Lower leg skin (tissue), 4 donors: Measurements from ENCODE around the gene LHFPL2. TPM values are rescaled to one million over a fixed set of nuclear protein-coding genes. Genes with fewer than 3 reads are reported as not detected.
"Not testable (repeated sequence)": the region's sequence is repeated elsewhere in the genome, so short reads cannot be mapped to it uniquely, and the experiment has no call there.

Source experiments
- DNase-seq, 2 donors: peaks; one replicate each; pipeline ENCODE4 v3.0.0-alpha.2; 2019; ENCODE audit warnings: low spot score in 2 of 2
- H3K4me3 ChIP-seq: fragments of 200-600 bp; sonication (generic); 2 replicates; pipeline ENCODE4 v1.5.1; 2017; ENCODE audit warnings: mild to moderate bottlenecking, low read depth; ENCODE audit not compliant: poor library complexity, severe bottlenecking
- POLR2A ChIP-seq, 2 donors: fragments of 450-650 bp; IDR thresholded peaks; one replicate each; pipeline ENCODE4 v1.6.1; 2016 to 2017; ENCODE audit warnings: antibody characterized with exemption in 2 of 2, mild to moderate bottlenecking in 1 of 2, moderate library complexity in 1 of 2
- WGBS, 2 donors: methylation state at CpG; one replicate each; pipeline ENCODE4 v1.1.5; 2018; 5-methylcytosine and 5-hydroxymethylcytosine counted together
- intact Hi-C: fragments of 100-400 bp; cut with DNase I; formaldehyde crosslinking; loops from one replicate; pipeline ENCODE4 v1.15.0; 2023; ENCODE audit warnings: low total_unique reads
- total RNA-seq, 4 donors: library from RNA; depleted of rRNA; stranded (reverse); fragments of >200 nt; gene quantifications; one replicate each; pipeline ENCODE4 v1.1.0, GENCODE V29; 2016
- TF ChIP-seq, protein P1 (sequence below), 3 donors: fragments of 450-650 bp; IDR thresholded peaks; one replicate each; pipeline ENCODE4 v1.5.1; 2016; ENCODE audit warnings: antibody characterized with exemption in 3 of 3, mild to moderate bottlenecking in 3 of 3, moderate library complexity in 2 of 3

The LHFPL2 gene
- total RNA-seq, 4 donors from 2014 or later = 7.3 to 11.1 (median 9.6) TPM

- 72 to 74% methylated on average over 6 of the region's 6 CpGs for WGBS, 2 donors
- H3K4me3 ChIP-seq = no peak overlapping the region
- no peak for TF ChIP-seq POLR2A (IDR thresholded peaks at IDR 0.05)
- TF ChIP-seq, protein P1, sequence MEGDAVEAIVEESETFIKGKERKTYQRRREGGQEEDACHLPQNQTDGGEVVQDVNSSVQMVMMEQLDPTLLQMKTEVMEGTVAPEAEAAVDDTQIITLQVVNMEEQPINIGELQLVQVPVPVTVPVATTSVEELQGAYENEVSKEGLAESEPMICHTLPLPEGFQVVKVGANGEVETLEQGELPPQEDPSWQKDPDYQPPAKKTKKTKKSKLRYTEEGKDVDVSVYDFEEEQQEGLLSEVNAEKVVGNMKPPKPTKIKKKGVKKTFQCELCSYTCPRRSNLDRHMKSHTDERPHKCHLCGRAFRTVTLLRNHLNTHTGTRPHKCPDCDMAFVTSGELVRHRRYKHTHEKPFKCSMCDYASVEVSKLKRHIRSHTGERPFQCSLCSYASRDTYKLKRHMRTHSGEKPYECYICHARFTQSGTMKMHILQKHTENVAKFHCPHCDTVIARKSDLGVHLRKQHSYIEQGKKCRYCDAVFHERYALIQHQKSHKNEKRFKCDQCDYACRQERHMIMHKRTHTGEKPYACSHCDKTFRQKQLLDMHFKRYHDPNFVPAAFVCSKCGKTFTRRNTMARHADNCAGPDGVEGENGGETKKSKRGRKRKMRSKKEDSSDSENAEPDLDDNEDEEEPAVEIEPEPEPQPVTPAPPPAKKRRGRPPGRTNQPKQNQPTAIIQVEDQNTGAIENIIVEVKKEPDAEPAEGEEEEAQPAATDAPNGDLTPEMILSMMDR (IDR thresholded peaks at IDR 0.05) = no peak
- intact Hi-C loops = no loop called here
- no peak for DNase-seq
Observed at GRCh38 chr5:78675956-78676730, 27.6 kb upstream of the LHFPL2 start.

GRCh38 chr5:78673827-78674226 lies 25.3 kb upstream of the LHFPL2 start:
- DNase-seq, H3K4me3 ChIP-seq, intact Hi-C loops: not testable (repeated sequence)

DNA sequence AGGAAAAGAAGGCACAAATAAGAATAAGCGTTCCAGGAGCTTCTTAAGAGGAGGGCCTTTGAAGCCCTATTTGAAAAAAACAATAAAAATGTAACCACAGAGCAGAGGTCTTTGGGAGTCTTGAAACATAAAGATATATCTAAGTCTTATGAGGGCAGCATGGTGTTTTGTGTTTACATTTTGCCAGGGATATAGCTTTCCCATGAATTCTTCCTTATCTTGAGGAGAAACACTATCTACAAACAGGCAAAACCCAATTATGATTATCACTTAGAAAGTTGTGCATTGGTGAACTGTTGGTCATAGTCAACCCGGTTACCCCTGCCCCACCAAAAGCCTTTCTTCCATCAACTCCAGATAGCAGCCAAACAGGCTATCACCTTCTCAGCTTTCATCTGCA lies 23.6 kb upstream of the LHFPL2 start:
- intact Hi-C loops = no loop called here
- no peak for DNase-seq
- no peak for TF ChIP-seq POLR2A (IDR thresholded peaks at IDR 0.05)
- no peak overlapping the region for H3K4me3 ChIP-seq
- 84 to 94% methylated on average over 2 of the region's 2 CpGs for WGBS, 2 donors

- TF ChIP-seq POLR2A (IDR thresholded peaks at IDR 0.05) = no peak
- TF ChIP-seq, protein P1 (IDR thresholded peaks at IDR 0.05) = no peak
- intact Hi-C loops = no loop called here
- no peak overlapping the region for H3K4me3 ChIP-seq
- DNase-seq = no peak
- 20 to 24% methylated on average over 4 of the region's 4 CpGs for WGBS, 2 donors
Observed at GRCh38 chr5:78671609-78672008, 23.0 kb upstream of the LHFPL2 start.

GRCh38 chr5:78670701-78671269 lies 22.2 kb upstream of the LHFPL2 start:
- no peak overlapping the region for H3K4me3 ChIP-seq
- intact Hi-C loops = no loop called here
- TF ChIP-seq POLR2A (IDR thresholded peaks at IDR 0.05) = no peak
- TF ChIP-seq, protein P1 (IDR thresholded peaks at IDR 0.05) = no peak
- 76 to 78% methylated on average over 2 of the region's 2 CpGs for WGBS, 2 donors
- DNase-seq = no peak

GRCh38 chr5:78669331-78669730 lies 20.8 kb upstream of the LHFPL2 start:
- TF ChIP-seq, protein P1 (IDR thresholded peaks at IDR 0.05) = no peak
- no peak for TF ChIP-seq POLR2A (IDR thresholded peaks at IDR 0.05)
- DNase-seq = no peak
- intact Hi-C loops = no loop called here
- no peak overlapping the region for H3K4me3 ChIP-seq
- 81 to 84% methylated on average over 3 to 4 of the region's 4 CpGs for WGBS, 2 donors
